GDM1 (cell line): ENCODE data around the gene GNG8.

Experiments used
- DNase-seq: peaks from one replicate; lab custom pipeline; 2025; lab: John Stamatoyannopoulos, UW

GNG8 gene

GRCh38 chr19:46618670-46619231 is 17.3 kb downstream of the GNG8 start:
- DNase-seq: no peak

DNA sequence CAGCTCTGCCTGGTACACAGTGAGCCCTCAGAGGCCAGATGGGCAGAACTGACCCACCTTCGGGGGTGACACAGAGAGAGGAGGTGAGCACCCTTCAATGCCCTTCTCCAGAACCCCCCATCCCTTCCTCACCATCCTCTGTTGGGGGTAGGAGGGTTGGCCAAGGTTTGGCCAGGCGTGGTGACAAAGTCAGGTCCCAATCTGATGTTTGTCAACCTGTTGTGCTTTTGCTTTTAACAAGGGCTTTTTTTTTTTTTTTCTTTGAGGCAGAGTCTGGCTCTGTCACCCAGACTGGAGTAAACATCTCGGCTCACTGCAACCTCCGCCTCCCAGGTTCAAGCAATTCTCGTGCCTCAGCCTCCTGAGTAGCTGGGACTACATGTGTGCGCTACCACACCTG is 18.4 kb downstream of the GNG8 start:
- no peak for DNase-seq

DNA sequence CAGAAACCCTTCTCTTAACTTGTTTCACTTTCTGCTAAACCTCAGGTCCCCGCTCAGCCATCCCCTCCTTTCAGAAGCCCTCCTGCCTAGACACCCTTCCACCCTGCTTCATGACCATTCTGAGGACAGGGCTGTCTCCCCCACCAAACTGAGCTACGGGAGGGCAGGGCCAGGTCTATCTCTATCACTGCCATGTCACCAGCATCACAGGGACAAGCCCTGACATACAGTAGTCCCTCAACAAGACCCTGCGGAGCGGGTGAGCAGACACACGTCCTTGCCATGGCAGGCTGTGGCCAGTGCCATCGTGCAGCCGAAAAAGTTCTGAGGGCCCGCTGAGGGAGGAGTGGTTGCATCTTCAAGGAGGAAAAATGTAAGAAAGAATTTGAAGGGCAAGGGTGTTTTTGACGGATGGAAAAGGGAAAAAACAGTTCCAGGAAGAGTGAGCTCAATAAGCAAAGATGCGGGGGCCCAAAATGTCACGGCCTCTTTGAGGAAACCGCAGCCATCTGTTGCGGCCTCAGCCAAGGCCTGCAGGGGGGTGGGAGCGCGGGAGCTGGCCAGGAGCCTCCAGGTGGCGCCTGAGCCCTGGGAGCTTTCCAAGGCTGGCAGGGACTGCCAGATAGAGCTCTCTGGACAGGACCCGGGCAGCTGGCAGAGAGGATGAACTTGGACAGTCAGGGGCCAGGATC is 19.2 kb downstream of the GNG8 start:
- peak; percentile 70 for DNase-seq

- DNase-seq: no peak
Measured at GRCh38 chr19:46615966-46616365, 20.0 kb downstream of the GNG8 start.

DNA sequence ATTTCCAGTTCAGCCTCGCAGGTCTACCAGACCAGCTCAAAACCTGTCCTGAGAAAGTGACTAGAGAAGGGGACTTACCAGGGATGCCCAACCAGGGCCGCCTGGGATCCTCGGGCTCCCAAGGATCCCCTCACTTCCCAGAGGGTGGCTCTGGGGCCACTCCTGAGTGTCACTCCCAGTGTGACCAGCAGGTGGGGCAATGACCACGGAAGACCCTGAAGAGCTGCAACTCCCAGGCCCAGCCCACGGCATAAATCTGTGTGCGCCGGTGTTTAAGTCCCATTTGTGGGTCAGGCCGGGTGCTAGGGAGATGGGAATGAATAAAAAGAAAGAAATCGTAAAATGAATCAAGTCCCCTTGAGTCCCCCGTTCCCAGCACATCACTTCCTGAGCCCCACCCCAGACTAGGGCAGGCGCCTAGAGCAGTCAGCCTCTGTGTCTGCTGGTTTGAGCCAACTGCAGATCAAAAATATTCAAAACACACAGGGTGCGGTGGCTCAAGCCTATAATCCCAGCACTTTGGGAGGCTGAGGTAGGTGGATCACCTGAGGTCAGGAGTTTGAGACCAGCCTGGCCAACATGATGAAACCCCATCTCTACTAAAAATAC is 21.8 kb downstream of the GNG8 start:
- peak; percentile 58 for DNase-seq

DNA sequence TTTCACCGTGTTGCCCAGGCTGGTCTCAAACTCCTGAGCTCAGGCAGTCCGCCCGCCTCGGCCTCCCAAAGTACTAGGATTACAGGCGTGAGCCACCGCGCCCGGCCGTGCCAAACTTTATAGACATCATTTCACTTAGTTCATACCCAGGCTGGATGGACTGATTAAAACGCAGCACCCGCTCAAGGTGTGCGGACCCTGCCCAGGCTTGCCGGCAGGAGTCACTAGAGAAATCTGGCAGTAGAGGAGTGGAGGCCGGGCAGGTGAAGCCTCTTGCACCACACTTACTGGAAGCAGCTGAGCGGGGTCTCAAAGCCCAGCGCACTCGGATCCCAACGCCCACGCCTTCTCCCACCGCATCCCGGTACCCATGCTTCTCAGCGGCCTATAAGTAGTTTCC is 22.5 kb downstream of the GNG8 start:
- DNase-seq: no peak

GRCh38 chr19:46611776-46612175 is 24.2 kb downstream of the GNG8 start:
- no peak for DNase-seq

GRCh38 chr19:46610851-46611770 is 24.9 kb downstream of the GNG8 start:
- DNase-seq: no peak

- DNase-seq: no peak
Measured at GRCh38 chr19:46610413-46610775, 25.6 kb downstream of the GNG8 start.

- no peak for DNase-seq
Measured at GRCh38 chr19:46609511-46610412, 26.2 kb downstream of the GNG8 start.

DNA sequence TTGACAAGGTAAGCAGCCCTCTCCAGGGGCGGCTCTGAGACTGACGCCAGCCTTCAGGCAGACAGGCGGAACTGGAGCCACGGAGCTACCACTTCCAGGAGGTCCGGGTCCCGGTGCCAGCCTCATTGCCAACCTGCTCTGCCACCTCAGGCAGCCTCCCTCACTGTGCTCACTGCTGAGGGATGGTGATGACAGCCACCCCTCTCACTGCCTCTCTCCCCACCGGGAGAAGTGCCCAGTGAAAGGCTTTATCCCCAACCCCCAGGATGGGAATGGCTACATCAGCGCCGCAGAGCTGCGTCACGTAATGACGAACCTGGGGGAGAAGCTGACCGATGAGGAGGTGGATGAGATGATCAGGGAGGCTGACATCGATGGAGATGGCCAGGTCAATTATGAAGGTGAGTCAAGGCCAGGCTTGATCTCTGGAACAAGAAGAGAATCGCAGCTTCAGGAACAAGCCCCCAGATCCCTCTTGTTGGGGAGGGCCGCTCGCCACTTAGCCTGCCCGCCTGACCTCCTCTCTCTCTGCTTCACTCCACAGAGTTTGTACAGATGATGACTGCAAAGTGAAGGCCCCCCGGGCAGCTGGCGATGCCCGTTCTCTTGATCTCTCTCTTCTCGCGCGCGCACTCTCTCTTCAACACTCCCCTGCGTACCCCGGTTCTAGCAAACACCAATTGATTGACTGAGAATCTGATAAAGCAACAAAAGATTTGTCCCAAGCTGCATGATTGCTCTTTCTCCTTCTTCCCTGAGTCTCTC is 27.2 kb downstream of the GNG8 start:
- no peak for DNase-seq

GRCh38 chr19:46608178-46608577 is 27.8 kb downstream of the GNG8 start:
- no peak for DNase-seq

- DNase-seq: no peak
Measured at GRCh38 chr19:46607448-46607841, 28.6 kb downstream of the GNG8 start.

DNA sequence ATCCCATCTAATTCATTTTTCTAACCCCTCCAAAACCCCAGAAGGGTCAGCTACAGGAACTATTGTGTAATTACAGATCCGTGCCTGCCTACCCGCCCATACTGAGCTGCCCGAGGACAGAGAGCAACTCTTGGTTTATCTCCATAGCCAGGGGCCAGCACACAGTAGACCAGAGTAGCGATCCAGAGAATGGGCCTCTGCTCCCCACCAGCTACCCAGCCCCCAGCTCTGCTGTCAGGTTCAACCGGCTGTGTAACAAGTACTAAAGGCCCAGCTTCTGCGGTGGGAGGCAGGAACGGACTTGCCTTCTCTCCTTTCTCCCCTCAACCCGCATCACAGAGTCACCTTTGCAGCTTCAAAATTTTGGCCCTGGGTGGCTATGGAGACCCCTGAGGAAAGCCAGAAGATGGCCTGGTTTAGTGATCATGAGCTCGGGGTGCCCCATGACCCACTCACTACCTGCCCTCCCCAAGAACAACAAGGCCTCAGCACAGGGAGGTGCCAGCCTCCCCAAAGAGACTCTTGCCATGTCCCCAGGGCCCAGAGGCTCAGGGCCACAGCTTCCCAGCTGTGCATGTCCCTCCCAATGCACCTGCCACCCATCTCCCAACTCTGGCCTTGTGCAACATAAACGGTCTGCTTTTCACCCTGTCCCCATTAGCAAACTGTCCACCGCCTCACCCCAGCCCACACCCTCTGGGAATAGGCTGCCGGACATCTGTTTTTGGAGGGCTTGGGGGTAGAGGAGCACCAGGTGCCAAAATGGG is 29.1 kb downstream of the GNG8 start:
- no peak for DNase-seq

DNA sequence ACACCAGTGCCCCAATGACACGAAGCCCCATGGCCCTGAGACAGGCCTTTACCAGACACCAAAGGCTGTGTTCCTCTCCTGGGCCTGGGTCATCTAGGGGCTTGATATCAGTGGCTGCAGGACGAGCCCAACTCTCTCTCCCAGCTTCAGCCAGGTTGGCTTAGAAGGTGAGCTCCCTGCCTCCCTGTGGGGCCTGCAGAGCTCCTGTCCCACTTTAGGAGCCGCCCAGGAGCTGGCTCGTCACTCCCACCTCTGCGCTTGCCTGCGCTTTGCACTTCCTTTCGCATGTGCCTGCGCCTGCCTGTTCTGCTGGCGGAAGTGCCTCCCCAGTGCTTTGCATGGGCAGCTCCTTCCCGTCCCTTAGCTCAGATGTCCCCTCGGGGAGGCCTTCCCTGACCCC is 30.0 kb downstream of the GNG8 start:
- DNase-seq: no peak

DNA sequence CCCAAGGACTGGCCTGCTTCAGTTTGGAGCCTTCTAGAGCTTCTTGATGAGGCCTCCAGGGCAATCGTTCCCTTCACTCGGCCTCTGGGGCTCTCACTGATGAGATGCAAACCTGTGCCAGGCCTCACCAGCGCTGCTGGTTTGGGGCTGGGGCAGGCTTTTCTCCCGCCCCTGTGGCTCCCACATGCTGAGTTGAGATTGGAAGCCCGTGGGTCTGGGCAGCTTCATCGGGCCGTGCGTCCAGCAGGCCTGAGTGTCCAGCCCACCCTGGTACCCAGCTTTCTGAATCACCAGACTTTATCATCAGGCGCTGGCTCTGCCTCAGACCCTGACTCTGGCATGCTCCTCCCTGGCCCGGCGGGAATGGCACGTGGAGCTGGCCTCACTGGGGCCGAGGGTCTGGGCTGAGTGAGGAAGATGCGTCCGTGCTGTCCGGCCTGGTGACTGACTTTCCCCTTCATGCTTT is 30.6 kb downstream of the GNG8 start:
- no peak for DNase-seq

DNA sequence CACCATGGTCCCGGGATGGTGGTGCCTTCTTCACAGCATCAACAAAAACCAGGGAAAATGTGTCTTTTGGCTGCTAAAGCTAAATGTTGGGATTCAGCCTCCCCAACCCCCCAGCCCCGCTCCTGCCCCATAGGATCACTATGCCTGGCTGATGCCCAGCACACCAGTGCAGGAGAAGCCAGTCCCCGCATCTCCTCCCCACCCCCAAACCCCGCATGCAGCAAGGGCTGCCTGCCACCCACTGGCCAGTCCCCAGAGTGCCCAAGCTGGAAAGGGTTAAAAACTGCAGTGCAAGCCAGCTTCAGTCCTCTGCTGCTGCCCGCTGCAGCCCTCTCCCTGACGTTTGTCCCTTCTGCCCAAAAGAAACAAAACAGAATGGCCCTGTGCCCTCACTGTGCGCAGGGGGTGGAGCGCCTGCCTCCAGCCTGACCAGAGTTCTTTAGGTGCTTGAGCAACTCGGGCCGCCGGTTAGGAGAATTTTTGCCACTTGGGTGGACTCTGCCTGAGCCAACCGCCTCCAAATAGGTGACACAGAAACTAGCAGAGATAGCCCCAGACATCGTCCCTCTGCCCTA is 31.1 kb downstream of the GNG8 start:
- DNase-seq: no peak

GRCh38 chr19:46603752-46604231 is 32.2 kb downstream of the GNG8 start:
- DNase-seq: no peak

DNA sequence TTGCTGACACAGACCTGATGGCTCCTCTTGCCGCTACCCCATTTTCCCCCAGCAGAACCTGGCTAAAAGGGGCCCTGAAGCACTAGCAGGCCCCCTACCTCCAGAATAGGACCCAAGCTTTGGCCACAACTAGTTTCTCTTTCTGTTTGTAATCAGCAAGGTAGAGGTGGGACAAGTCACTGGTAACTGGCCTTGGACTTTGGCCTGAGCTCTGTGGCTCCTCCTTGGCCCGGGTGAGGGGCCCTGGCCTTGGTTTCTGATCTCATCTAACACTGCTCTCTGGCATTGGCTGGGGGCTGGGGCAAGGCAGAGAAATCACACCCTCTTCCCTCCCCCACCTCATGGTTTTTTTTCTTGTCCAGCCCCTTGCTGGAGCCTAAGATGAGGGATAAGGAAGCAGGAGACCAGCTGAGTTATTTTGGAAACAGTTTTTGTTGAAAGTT is 32.8 kb downstream of the GNG8 start:
- no peak for DNase-seq
